Right cardiac atrium (tissue), 5 donors: ENCODE data around the gene KRTAP9-3. TPM values are rescaled to one million over a fixed set of nuclear protein-coding genes. Genes with fewer than 3 reads are reported as not detected.
"Not testable (repeated sequence)": the region's sequence is repeated elsewhere in the genome, so short reads cannot be mapped to it uniquely, and the experiment has no call there.

Source experiments
- ATAC-seq, 2 donors: fragments of 200-7000 bp; cut with Tn5 transposase; one replicate each; pipeline versions ENCODE4 v1.8.0 to v1.9.1; 2020; ENCODE audit warnings: moderate library complexity in 2 of 2, mild to moderate bottlenecking in 1 of 2
- DNase-seq, 3 donors: peaks; one replicate each; pipeline ENCODE4 v3.0.0-alpha.2; 2020
- H3K27ac ChIP-seq: one replicate; pipeline ENCODE4 v1.5.1; 2013; ENCODE audit warnings: mild to moderate bottlenecking, low read length, control low read depth, moderate library complexity
- H3K27me3 ChIP-seq: one replicate; pipeline ENCODE4 v1.6.1; 2013; ENCODE audit not compliant: control insufficient read depth, insufficient read depth
- H3K4me1 ChIP-seq: one replicate; pipeline ENCODE4 v1.6.1; 2013; ENCODE audit warnings: low read length; ENCODE audit not compliant: control insufficient read depth, insufficient read depth
- H3K4me3 ChIP-seq: one replicate; pipeline ENCODE4 v1.5.1; 2013; ENCODE audit warnings: low read length, control low read depth
- H3K9me3 ChIP-seq: one replicate; pipeline ENCODE4 v1.6.1; 2013; ENCODE audit warnings: low read length; ENCODE audit not compliant: control insufficient read depth
- WGBS: extraction: QIAGEN DNeasy Blood & Tissue Kit; methylation state at CpG from one replicate; pipeline ENCODE4 v1.1.7; 2013; 5-methylcytosine and 5-hydroxymethylcytosine counted together
- intact Hi-C, 4 donors: fragments of 100-400 bp; cut with DNase I; formaldehyde crosslinking; loops; one replicate each; pipeline versions ENCODE4 v1.11.0 to v1.14.0; 2022 to 2023
- polyA plus RNA-seq: library from polyadenylated mRNA; stranded (reverse); fragments of 200-250 nt; gene quantifications from one replicate; pipeline ENCODE4 v1.2.3, GENCODE V29; 2013
- total RNA-seq, 4 donors: library from RNA; stranded (reverse); fragmentation: NEBNext Ultra II Directional; extraction: Animal tissue kit (Norgen Biotek cat#: 25700); gene quantifications; one replicate each; pipeline ENCODE4 v1.2.1, GENCODE V29; 2021
- donor health status: healthy with polysubstance abuse.
- donor health status: DM: no; HTN: yes; CAD: no.
- donor health status: DM: no; HTN: no; CAD: no.
- donor health status: DM: no; HTN: yes; CAD: no; lungs with severe emphysema.
- donor health status: DM: yes; HTN: yes; CAD: no.

Gene KRTAP9-3
- total and polyA plus RNA-seq, 5 donors: not detected

GRCh38 chr17:41215681-41216080 is 16.6 kb upstream of the KRTAP9-3 start:
- WGBS: 66% methylated on average over 1 of the region's 1 CpG
- no peak for ATAC-seq

GRCh38 chr17:41223821-41224220 is 8.4 kb upstream of the KRTAP9-3 start:
- intact Hi-C loops: no loop called here
- no peak overlapping the region for H3K27ac ChIP-seq
- H3K27me3 ChIP-seq: no peaks in the 10 kb centered on the region
- H3K4me3 ChIP-seq: no peak overlapping the region
- no peaks in the 10 kb centered on the region for H3K9me3 ChIP-seq
- DNase-seq: no peak
- WGBS: 63% methylated on average over 2 of the region's 2 CpGs
- ATAC-seq: no peak
- no peaks in the 10 kb centered on the region for H3K4me1 ChIP-seq

More at GRCh38 chr17:41215681-41216080, 16.6 kb upstream of the KRTAP9-3 start:
- Histone ChIP-seq H3K9me3 (no peaks in the 10 kb centered on the region), H3K4me1 (no peaks in the 10 kb centered on the region), H3K27me3 (no peaks in the 10 kb centered on the region), H3K27ac (no peak overlapping the region), H3K4me3 (no peak overlapping the region)
- intact Hi-C loops: no loop called here
- no peak for DNase-seq

DNA sequence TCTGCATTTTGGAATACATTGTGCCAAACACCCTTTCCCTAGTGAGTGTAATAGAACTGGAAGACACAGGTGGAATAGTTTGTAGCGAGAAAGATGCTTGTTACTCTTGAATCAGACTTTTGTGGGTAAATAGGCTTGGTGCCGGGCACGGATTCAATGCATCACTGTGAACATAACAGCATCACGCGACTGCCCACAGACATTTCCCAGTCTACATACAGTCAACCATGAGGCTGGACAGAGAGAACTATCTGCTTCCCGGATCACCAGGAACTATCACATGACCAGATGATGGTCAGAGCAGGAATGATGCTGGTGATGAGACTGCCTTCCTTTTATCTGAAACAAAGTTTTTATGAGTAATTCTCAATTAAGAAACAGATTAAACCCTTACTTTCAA is 6.2 kb upstream of the KRTAP9-3 start:
- no peak for DNase-seq
- Histone ChIP-seq H3K4me1 (no peaks in the 10 kb centered on the region), H3K27me3 (no peaks in the 10 kb centered on the region), H3K9me3 (no peaks in the 10 kb centered on the region), H3K4me3 (no peak overlapping the region), H3K27ac (no peak overlapping the region)
- 91% methylated on average over 6 of the region's 6 CpGs for WGBS
- no peak for ATAC-seq
- intact Hi-C loops: no loop called here

GRCh38 chr17:41226598-41227095 is 5.6 kb upstream of the KRTAP9-3 start, which contains the start of gene KRTAP9-2:
Gene KRTAP9-2, plus strand, starts transcription at chr17:41226648. Its CDS starts 7 bp downstream, at chr17:41226655.
- WGBS: 49% methylated on average over 3 of the region's 4 CpGs
- H3K27me3 ChIP-seq, H3K9me3 ChIP-seq, ATAC-seq, DNase-seq, H3K4me3 ChIP-seq, H3K27ac ChIP-seq, H3K4me1 ChIP-seq, intact Hi-C loops: not testable (repeated sequence)

DNA sequence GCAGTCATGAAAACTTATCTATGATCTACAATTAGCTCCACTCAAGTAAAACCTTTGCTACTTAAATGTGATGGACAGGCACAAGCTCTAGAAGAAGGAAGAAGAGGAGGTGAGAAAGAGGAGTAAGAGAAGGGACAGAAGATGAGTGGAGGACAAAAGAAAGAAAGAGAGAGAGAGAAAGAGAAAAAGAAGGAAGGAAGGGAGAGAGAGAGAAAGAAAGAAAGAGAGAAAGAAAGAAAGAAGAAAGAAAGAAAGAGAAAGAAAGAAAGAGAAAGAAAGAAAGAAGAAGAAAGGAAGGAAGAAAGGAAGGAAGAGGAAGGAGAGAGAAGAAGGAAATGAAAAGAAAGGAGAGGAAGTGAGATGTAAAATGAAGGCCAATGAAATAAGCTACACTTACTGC is 2.2 kb upstream of the KRTAP9-3 start:
- ATAC-seq (no peak), DNase-seq (no peak)
- no peak overlapping the region for H3K4me3 ChIP-seq
- H3K4me1 ChIP-seq: no peaks in the 10 kb centered on the region
- no peaks in the 10 kb centered on the region for H3K27me3 ChIP-seq
- intact Hi-C loops: no loop called here
- no peak overlapping the region for H3K27ac ChIP-seq
- H3K9me3 ChIP-seq: no peaks in the 10 kb centered on the region

DNA sequence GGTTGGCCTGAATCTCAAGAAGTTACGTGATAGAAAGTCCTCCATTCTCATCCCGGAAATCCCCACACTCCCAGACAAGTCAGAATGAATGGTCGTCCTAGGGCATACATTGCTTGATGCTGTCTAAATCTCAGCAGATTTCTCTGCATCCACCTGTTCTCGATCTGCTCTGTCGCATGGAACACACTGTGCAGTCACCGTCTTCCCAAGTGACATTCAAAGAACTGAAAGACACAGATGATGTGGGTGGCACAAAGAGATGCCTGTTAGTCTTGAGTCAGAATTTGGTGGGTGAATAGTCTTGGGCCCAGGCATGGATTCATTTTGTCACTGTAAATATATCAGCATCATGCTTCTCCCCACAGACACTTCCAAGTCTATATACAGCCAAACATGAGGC is 518 bp upstream of the KRTAP9-3 start:
- intact Hi-C loops: no loop called here
- Histone ChIP-seq H3K27me3 (no peaks in the 10 kb centered on the region), H3K9me3 (no peaks in the 10 kb centered on the region), H3K4me3 (no peak overlapping the region), H3K4me1 (no peaks in the 10 kb centered on the region), H3K27ac (no peak overlapping the region)
- DNase-seq (no peak), ATAC-seq (no peak)
- 85% methylated on average over 6 of the region's 6 CpGs for WGBS

DNA sequence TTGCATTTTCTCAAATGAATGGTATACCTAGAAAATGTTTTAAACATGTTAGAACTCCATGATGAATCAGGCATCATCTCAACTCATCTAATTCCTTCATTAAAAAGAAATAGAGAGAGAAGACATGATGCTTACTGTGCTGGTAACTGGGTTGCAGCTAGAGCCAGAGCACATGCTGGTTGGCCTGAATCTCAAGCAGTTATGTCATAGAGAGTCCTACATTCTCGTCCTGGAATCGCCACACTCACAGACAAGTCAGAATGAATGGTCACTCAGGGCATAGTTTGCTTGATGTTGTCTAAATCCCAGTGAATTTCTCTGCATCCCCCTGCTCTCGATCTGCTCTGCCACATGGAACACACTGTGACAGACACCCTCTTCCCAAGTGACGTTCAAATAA is 4.9 kb downstream of the KRTAP9-3 start:
- DNase-seq, H3K9me3 ChIP-seq, ATAC-seq, H3K4me1 ChIP-seq, intact Hi-C loops, H3K27ac ChIP-seq, H3K4me3 ChIP-seq, H3K27me3 ChIP-seq: not testable (repeated sequence)
- 64% methylated on average over 4 of the region's 4 CpGs for WGBS

- H3K27me3 ChIP-seq, H3K27ac ChIP-seq, intact Hi-C loops, H3K4me1 ChIP-seq, H3K4me3 ChIP-seq, DNase-seq, H3K9me3 ChIP-seq, ATAC-seq: not testable (repeated sequence)
- WGBS: 29% methylated on average over 3 of the region's 3 CpGs
Measured at GRCh38 chr17:41237949-41238437, 5.7 kb downstream of the KRTAP9-3 start, which contains the start of gene KRTAP9-8. Gene KRTAP9-8, plus strand, starts transcription at chr17:41237999. Its CDS starts 53 bp downstream, at chr17:41238052.

- DNase-seq, H3K27ac ChIP-seq, ATAC-seq, H3K27me3 ChIP-seq, H3K4me3 ChIP-seq, H3K4me1 ChIP-seq, intact Hi-C loops, H3K9me3 ChIP-seq: not testable (repeated sequence)
- 45% methylated on average over 2 of the region's 2 CpGs for whole genome bisulfite sequencing
Measured at GRCh38 chr17:41246995-41247787, 14.9 kb downstream of the KRTAP9-3 start.

DNA sequence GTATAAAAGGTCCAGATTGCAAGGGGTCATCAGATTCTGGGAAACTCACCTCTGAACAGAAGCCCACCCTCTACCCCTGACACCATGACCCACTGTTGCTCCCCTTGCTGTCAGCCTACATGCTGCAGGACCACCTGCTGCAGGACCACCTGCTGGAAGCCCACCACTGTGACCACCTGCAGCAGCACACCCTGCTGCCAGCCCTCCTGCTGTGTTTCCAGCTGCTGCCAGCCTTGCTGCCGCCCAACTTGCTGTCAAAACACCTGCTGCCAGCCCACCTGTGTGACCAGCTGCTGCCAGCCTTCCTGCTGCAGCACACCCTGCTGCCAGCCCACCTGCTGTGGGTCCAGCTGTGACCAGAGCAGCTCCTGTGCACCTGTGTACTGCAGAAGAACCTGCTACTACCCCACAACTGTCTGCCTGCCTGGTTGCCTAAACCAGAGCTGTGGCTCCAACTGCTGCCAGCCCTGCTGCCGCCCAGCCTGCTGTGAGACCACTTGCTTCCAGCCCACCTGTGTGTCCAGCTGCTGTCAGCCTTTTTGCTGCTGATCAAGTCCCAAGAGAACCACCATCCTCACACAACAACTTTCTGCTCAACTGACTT is 17.5 kb downstream of the KRTAP9-3 start, which contains the start of gene KRTAP9-4:
KRTAP9-4 (plus strand) TSS at position 51 of the 604 bp plus-strand sequence; CDS start at position 85, 34 bp downstream.
- H3K9me3 ChIP-seq, DNase-seq, H3K4me1 ChIP-seq, H3K27me3 ChIP-seq, H3K27ac ChIP-seq, intact Hi-C loops, ATAC-seq, H3K4me3 ChIP-seq: not testable (repeated sequence)
- WGBS: 48% methylated on average over 2 of the region's 2 CpGs

DNA sequence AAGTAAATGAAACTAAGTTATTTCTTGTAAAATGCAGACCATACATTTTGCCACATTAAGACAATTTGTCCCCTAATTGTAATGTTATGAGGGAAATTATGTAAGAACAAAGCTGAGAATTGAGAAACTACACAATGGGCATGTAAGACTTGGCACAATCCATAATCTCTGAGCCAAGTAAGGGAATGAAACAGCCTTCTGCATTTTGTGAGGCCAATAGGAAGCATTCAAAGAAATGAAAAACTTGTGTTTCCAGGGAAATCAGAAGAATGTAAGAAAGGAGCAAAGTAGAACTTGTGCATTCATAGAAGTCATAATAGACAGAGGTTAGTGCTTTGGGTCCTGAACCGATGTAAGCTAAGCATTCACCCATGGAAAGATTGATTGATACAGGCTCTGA is 19.0 kb downstream of the KRTAP9-3 start:
- H3K27me3 ChIP-seq: no peaks in the 10 kb centered on the region
- DNase-seq: no peak
- H3K9me3 ChIP-seq: no peaks in the 10 kb centered on the region
- ATAC-seq: no peak
- 91% methylated on average over 1 of the region's 1 CpG for whole genome bisulfite sequencing
- intact Hi-C loops: no loop called here
- no peaks in the 10 kb centered on the region for H3K4me1 ChIP-seq
- no peak overlapping the region for H3K27ac ChIP-seq
- H3K4me3 ChIP-seq: no peak overlapping the region
